WERI-Rb-1 (cell line): ENCODE results near the gene KCP.

Experiments used
- DNase-seq: peaks from one replicate; pipeline ENCODE4 v3.0.0-alpha.2; 2020
- H3K27ac ChIP-seq: fragments of 250-450 bp; sonication (Bioruptor Pico); 2 replicates; pipeline ENCODE4 v1.5.1; 2020; ENCODE audit warnings: mild to moderate bottlenecking, moderate library complexity
- H3K27me3 ChIP-seq: fragments of 250-450 bp; sonication (Bioruptor Pico); 2 replicates; pipeline ENCODE4 v1.5.1; 2021; ENCODE audit warnings: mild to moderate bottlenecking, low read depth, moderate library complexity; ENCODE audit not compliant: insufficient read depth, severe bottlenecking
- H3K36me3 ChIP-seq: fragments of 250-450 bp; sonication (Bioruptor Pico); 2 replicates; pipeline ENCODE4 v1.5.1; 2020; ENCODE audit warnings: mild to moderate bottlenecking, moderate library complexity
- H3K4me3 ChIP-seq: 2 replicates; pipeline ENCODE4 v1.5.1; 2011; ENCODE audit warnings: low read depth, mild to moderate bottlenecking, control low read depth, low read length
- H3K9me3 ChIP-seq: fragments of 250-450 bp; sonication (Bioruptor Pico); 2 replicates; pipeline ENCODE4 v1.5.1; 2021; ENCODE audit warnings: mild to moderate bottlenecking, moderate library complexity; ENCODE audit not compliant: severe bottlenecking
- TF ChIP-seq, protein P1 (sequence below): IDR thresholded peaks from 2 replicates; pipeline ENCODE4 v1.5.1; 2011; ENCODE audit warnings: low read depth, mild to moderate bottlenecking, control low read depth, inconsistent platforms, low read length

The KCP gene

GRCh38 chr7:128919881-128920799, 9.6 kb upstream of the KCP start:
- H3K27me3 ChIP-seq: no peaks in the 10 kb centered on the region
- no peaks in the 10 kb centered on the region for H3K9me3 ChIP-seq
- DNase-seq: no peak
- H3K27ac ChIP-seq: no peak overlapping the region
- TF ChIP-seq, protein P1, sequence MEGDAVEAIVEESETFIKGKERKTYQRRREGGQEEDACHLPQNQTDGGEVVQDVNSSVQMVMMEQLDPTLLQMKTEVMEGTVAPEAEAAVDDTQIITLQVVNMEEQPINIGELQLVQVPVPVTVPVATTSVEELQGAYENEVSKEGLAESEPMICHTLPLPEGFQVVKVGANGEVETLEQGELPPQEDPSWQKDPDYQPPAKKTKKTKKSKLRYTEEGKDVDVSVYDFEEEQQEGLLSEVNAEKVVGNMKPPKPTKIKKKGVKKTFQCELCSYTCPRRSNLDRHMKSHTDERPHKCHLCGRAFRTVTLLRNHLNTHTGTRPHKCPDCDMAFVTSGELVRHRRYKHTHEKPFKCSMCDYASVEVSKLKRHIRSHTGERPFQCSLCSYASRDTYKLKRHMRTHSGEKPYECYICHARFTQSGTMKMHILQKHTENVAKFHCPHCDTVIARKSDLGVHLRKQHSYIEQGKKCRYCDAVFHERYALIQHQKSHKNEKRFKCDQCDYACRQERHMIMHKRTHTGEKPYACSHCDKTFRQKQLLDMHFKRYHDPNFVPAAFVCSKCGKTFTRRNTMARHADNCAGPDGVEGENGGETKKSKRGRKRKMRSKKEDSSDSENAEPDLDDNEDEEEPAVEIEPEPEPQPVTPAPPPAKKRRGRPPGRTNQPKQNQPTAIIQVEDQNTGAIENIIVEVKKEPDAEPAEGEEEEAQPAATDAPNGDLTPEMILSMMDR: peak; percentile 12; the same call in 1 of the 2 replicates
- H3K36me3 ChIP-seq: no peaks in the 10 kb centered on the region
- H3K4me3 ChIP-seq: no peak overlapping the region

DNA sequence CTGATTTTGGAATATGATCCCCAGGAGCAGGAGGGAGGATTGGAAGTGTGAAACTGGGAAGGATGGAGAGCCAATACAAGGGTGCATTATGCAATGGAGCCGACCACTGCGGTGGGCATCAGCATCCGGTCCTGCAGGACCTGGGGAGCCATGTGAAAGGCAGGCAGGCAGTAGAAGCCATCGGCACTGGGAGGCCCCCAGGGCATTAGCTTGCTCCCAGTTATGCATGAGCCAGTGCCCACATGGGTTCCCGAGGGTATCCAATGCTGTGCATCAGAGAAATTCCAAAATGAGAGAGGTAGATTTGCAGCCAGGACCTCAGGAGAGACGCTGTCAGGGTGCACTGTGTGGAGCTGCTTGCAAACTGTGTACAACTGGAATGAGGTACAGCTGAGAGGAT, 8.7 kb upstream of the KCP start:
- Histone ChIP-seq H3K4me3 (no peak overlapping the region), H3K27ac (no peak overlapping the region), H3K9me3 (no peaks in the 10 kb centered on the region), H3K27me3 (no peaks in the 10 kb centered on the region), H3K36me3 (no peaks in the 10 kb centered on the region)
- no peak for DNase-seq
- TF ChIP-seq, protein P1: no peak

GRCh38 chr7:128918016-128918665, 7.6 kb upstream of the KCP start:
- H3K4me3 ChIP-seq: no peak overlapping the region
- TF ChIP-seq, protein P1: no peak

DNA sequence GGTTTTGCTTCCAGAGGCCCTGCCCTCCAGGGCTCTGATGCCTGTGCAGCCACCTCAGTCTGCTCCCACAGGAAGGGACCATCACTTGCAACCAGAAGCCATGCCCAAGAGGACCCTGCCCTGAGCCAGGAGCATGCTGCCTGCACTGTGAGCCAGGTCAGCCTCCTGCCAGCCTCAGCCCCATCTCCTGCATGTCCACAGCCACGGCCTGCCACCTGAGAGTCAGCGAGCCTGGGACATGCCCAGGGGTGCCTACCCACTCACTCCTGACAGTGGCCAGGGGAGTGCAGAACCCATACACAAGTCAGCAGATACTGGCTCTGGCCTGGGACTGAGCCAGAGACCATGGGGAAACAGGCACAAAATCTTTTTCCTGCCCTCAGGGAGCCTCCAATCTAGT, 6.6 kb upstream of the KCP start:
- Histone ChIP-seq H3K27ac (no peak overlapping the region), H3K36me3 (no peaks in the 10 kb centered on the region), H3K9me3 (no peaks in the 10 kb centered on the region), H3K4me3 (no peak overlapping the region), H3K27me3 (no peaks in the 10 kb centered on the region)
- TF ChIP-seq, protein P1: no peak
- DNase-seq: no peak

More at GRCh38 chr7:128918016-128918665, 7.6 kb upstream of the KCP start:
- Histone ChIP-seq H3K27ac (no peak overlapping the region), H3K27me3 (no peaks in the 10 kb centered on the region), H3K36me3 (no peaks in the 10 kb centered on the region), H3K9me3 (no peaks in the 10 kb centered on the region)
- DNase-seq: no peak

DNA sequence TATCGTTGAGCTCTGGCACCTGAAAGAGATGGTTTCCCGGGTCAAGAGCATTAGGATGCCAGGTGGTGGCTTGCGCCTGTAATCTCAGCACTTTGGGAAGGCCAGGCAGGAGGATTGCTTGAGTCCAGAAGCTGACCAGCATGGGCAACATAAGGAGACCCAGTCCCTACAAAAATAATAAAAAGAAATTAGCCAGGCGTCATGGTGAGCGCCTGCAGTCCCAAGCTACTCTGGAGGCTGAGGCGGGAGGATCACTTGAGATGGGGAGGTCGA, 6.1 kb upstream of the KCP start:
- no peak overlapping the region for H3K27ac ChIP-seq
- TF ChIP-seq, protein P1: no peak
- H3K27me3 ChIP-seq: no peaks in the 10 kb centered on the region
- H3K9me3 ChIP-seq: no peaks in the 10 kb centered on the region
- H3K36me3 ChIP-seq: no peaks in the 10 kb centered on the region
- no peak overlapping the region for H3K4me3 ChIP-seq
- DNase-seq: no peak
